NCI-H146 (cell line): Measurements from ENCODE around the gene LHPP.
"Not testable (repeated sequence)": the region's sequence is repeated elsewhere in the genome, so short reads cannot be mapped to it uniquely, and the experiment has no call there.

ENCODE experiments used
- DNase-seq: peaks from one replicate; lab custom pipeline; 2025; lab: John Stamatoyannopoulos, UW

The LHPP gene

GRCh38 chr10:124606822-124607221, 145.2 kb downstream of the LHPP start:
- DNase-seq: no peak

GRCh38 chr10:124607693-124608092, 146.1 kb downstream of the LHPP start:
- DNase-seq: no peak

GRCh38 chr10:124608093-124608721, 146.6 kb downstream of the LHPP start:
- no peak for DNase-seq

- no peak for DNase-seq
These were observed 148.1 kb downstream of the LHPP start for GRCh38 chr10:124609698-124610097.

- not testable (repeated sequence) for DNase-seq
These were observed 148.6 kb downstream of the LHPP start for GRCh38 chr10:124610186-124610585.

- DNase-seq: not testable (repeated sequence)
These were observed 149.2 kb downstream of the LHPP start for GRCh38 chr10:124610851-124611250.

GRCh38 chr10:124611738-124612137, 150.1 kb downstream of the LHPP start:
- no peak for DNase-seq

GRCh38 chr10:124612611-124613498, 151.2 kb downstream of the LHPP start:
- DNase-seq: no peak

- DNase-seq: no peak
These were observed 152.5 kb downstream of the LHPP start for GRCh38 chr10:124614003-124614659.

- no peak for DNase-seq
These were observed 153.6 kb downstream of the LHPP start for GRCh38 chr10:124615259-124615658.

- DNase-seq: no peak
These were observed 154.6 kb downstream of the LHPP start for GRCh38 chr10:124616040-124616835.

- no peak for DNase-seq
These were observed 155.2 kb downstream of the LHPP start for GRCh38 chr10:124616836-124617130.

- no peak for DNase-seq
These were observed 156.9 kb downstream of the LHPP start for GRCh38 chr10:124618470-124619073.

- DNase-seq: no peak
These were observed 157.6 kb downstream of the LHPP start for GRCh38 chr10:124619195-124619594.

GRCh38 chr10:124619802-124620490, 158.3 kb downstream of the LHPP start:
- DNase-seq: no peak

- no peak for DNase-seq
These were observed 160.0 kb downstream of the LHPP start for GRCh38 chr10:124621637-124622036.

- DNase-seq: no peak
These were observed 160.5 kb downstream of the LHPP start for GRCh38 chr10:124622158-124622557.

- DNase-seq: no peak
These were observed 161.4 kb downstream of the LHPP start for GRCh38 chr10:124622866-124623536.

- no peak for DNase-seq
These were observed 162.4 kb downstream of the LHPP start for GRCh38 chr10:124624006-124624405.

GRCh38 chr10:124624466-124624865, 162.8 kb downstream of the LHPP start:
- no peak for DNase-seq

GRCh38 chr10:124624895-124625294, 163.3 kb downstream of the LHPP start:
- no peak for DNase-seq
